HL-60 (cell line): ENCODE measurements around the gene PHF11.
A peak's percentile ranks its signal among the peaks of the same experiment; 100 is the strongest.
"Not testable (repeated sequence)": the region's sequence is repeated elsewhere in the genome, so short reads cannot be mapped to it uniquely, and the experiment has no call there.

Experiments used
- DNase-seq, 2 experiments: peaks; one replicate each; pipeline ENCODE4 v3.0.0-alpha.2; 2010 to 2020; ENCODE audit warnings: low read depth in 1 of 2, low spot score in 1 of 2
- H3K27ac ChIP-seq: fragments of 250-450 bp; sonication (Bioruptor Pico); replicated peaks from 2 replicates; pipeline ENCODE4 v1.5.1; 2020; ENCODE audit warnings: mild to moderate bottlenecking, moderate library complexity
- H3K27me3 ChIP-seq: fragments of 250-450 bp; sonication (Bioruptor Pico); 2 replicates; pipeline ENCODE4 v1.5.1; 2021; ENCODE audit warnings: mild to moderate bottlenecking, moderate library complexity; ENCODE audit not compliant: insufficient read depth, poor library complexity, severe bottlenecking
- H3K4me3 ChIP-seq: replicated peaks from 2 replicates; pipeline ENCODE4 v1.5.1; 2011; ENCODE audit warnings: mild to moderate bottlenecking, control low read depth, low read length; ENCODE audit not compliant: insufficient read depth
- CTCF ChIP-seq: IDR thresholded peaks from one replicate; pipeline ENCODE4 v1.5.1; 2011; ENCODE audit warnings: low read length, control low read depth, inconsistent platforms; ENCODE audit not compliant: insufficient read depth
- GABPA ChIP-seq: IDR thresholded peaks from 2 replicates; pipeline ENCODE4 v1.6.1; 2012; ENCODE audit warnings: low read depth
- POLR2AphosphoS5 ChIP-seq: IDR thresholded peaks from 2 replicates; pipeline ENCODE4 v1.6.1; 2012; ENCODE audit warnings: low read depth
- REST ChIP-seq: IDR thresholded peaks from 2 replicates; pipeline ENCODE4 v1.6.1; 2012; ENCODE audit warnings: low read depth; ENCODE audit not compliant: insufficient replicate concordance
- SPI1 ChIP-seq: IDR thresholded peaks from 2 replicates; pipeline ENCODE4 v1.6.1; 2012; ENCODE audit warnings: low read depth, mild to moderate bottlenecking, borderline replicate concordance

The PHF11 gene

DNA sequence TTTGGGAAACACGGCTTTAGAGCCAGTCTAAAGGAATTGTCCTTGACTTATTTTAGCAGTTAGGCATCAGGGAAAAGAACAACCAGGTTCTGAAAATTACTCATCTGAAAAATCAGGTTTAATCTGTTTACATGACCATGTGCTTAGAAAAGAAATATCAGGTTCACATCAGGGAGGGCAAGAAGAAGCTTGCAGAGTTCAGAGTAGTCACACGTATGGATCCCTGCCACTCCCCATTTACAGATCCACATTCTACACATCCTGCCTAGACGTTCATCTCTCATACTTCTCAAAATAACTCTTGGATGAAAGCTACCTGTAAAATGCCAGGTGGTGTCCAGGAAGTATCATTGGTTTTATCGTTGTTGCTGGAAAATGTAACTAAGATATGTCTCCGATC lies 14.0 kb upstream of the PHF11 start:
- Histone ChIP-seq H3K27ac (no peak overlapping the region), H3K4me3 (no peak overlapping the region), H3K27me3 (no peaks in the 10 kb centered on the region)
- no peak for TF ChIP-seq POLR2AphosphoS5
- TF ChIP-seq CTCF, result no peak
- TF ChIP-seq SPI1, result no peak
- no peak for TF ChIP-seq GABPA
- DNase-seq, result no peak

GRCh38 chr13:49488563-49488962 lies 7.2 kb upstream of the PHF11 start:
- no peak for DNase-seq
- Histone ChIP-seq H3K27ac (no peak overlapping the region), H3K27me3 (no peaks in the 10 kb centered on the region), H3K4me3 (no peak overlapping the region)
- TF ChIP-seq POLR2AphosphoS5 (no peak), SPI1 (no peak), GABPA (no peak), CTCF (no peak), REST (no peak)

- no peak for DNase-seq
- Histone ChIP-seq H3K27ac (peak overlapping the region; percentile 70), H3K27me3 (no peaks in the 10 kb centered on the region), H3K4me3 (peak overlapping the region; percentile 66)
- no peak for TF ChIP-seq REST
- TF ChIP-seq SPI1, result peak; percentile 64
These were observed 1.1 kb upstream of the PHF11 start for GRCh38 chr13:49494645-49495044.

- DNase-seq, H3K27me3 ChIP-seq, H3K27ac ChIP-seq, H3K4me3 ChIP-seq: not testable (repeated sequence)
These were observed 1.1 kb downstream of the PHF11 start for GRCh38 chr13:49496837-49497236.

DNA sequence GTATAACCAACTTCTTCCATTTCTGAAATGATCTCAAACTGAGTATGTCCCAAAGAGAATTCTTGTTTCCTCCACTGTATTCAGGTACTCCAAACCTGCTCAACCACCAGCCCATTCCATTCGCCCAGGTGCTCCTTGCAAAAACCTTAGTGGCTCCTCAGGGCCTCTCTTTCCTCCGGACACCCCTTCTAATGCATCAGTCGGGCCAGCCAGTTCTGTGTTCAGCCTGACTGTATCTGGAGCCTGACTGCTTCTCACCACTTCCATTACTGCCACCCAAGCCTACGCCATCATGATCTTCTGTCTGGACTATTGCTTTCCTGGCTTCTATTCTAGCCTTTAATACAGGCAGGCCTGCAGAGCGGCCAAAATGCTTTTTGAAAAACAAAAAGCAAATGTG lies 1.5 kb downstream of the PHF11 start:
- no peak for DNase-seq
- Histone ChIP-seq H3K27ac (no peak overlapping the region), H3K4me3 (no peak overlapping the region), H3K27me3 (no peaks in the 10 kb centered on the region)
- TF ChIP-seq CTCF (no peak), GABPA (no peak), POLR2AphosphoS5 (no peak), REST (no peak), SPI1 (no peak)
